GM18499 (cell line): ENCODE results near the gene PLEKHG4B.

Experiments
- ATAC-seq: cut with Tn5 transposase; IDR thresholded peaks from one replicate; pipeline ENCODE4 v1.9.1; 2021; ENCODE audit warnings: moderate number of reproducible peaks; ENCODE audit not compliant: insufficient read depth, unreplicated experiment

Gene PLEKHG4B

DNA sequence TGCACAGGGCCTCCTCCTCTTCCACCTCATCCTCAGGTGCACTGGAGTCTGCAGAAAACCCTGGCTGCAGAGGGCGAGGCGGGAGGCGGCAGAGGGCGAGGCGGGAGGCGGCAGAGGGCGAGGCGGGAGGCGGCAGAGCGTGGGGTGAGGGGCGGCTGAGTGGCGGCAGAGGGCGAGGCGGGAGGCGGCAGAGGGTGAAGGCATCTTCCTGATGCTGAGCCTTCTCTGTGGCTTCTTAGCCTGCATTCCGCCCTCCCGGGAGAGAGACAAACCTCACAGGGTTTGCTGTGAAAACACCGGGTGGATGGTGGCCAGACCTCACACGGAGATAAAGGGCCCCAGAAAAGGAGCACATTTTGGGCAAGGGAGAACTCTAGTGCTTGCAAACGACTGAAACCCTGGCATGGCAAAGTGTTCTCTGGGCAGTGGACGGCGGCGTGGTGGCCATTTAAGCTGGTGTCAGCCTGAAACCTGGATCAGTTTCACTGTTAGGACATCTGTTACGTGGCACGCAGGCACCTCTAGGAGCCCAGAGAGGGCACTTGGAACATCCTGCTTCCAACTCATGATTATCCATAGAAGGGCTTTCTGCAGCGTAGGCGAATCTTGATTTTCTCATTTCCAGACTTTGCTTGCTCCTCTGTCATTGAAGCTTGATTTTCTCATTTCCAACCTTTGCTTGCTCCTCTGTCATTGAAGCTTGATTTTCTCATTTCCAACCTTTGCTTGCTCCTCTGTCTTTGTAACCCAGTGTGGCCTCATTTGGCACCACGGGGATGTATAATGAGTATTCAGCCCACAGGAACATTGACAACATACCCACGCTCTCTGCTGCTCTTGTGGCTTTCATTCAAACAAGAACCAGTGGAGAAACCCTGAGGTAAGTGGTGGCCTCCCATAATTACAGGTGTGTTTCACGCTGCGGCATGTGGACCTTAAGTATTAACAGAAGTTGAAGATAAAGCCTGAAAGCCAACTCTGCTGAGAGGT lies 16.3 kb upstream of the PLEKHG4B start:
- ATAC-seq, result no peak

DNA sequence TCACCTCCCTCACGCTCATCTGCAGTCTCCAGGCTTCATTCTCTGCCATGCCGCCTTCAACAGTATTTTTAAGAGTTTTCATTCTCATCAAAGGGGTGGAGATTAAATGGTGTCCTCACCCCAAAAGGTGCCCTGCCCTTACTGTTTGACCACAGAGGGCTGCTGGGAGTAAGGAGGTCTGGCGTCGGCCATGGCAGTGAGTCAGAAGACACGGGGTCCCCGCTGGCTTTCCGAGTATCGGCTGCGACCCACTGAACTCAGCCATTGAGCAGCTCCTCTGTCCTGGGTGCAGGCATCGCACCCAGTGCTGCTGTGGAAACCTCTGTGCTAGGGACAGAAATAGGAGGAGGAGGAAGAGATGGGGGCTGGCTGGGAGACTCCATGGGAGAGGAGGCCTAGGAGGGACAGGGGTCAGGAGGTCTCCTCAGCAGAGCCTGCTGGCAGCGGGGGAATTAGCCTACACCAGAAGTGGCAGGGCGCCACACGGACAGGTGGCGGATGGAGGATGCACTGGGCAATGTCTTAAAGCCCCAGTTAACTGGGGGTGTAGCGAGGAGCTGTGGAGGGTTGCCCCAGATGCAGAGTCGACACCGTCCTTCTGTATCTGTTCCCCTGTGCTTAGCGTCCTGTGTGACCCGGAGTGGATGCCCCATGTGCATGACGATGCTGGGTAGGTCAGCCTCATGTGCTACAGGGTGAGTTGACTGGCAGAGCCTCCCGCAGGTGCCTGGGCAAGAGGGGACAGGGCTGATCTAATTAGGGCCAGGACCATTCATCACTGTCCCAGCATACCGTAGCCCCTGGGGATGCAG lies 15.4 kb upstream of the PLEKHG4B start:
- ATAC-seq, result no peak

DNA sequence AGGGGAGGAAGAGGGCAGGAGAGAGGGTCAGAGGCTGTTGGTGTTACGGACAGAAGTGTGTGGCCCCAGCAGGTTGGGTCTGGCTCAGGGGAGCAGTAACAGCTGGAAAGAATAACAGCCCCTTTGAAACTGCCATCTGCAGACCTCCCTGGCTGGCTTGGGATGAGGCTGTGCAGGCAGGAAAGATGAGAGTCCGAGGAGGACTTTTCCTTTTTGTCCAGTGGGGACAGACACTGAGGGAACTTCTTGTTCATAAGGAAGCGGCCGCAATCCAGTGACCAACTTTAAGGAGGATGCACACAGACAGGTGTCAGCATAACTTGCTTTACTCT lies 14.8 kb upstream of the PLEKHG4B start:
- no peak for ATAC-seq

DNA sequence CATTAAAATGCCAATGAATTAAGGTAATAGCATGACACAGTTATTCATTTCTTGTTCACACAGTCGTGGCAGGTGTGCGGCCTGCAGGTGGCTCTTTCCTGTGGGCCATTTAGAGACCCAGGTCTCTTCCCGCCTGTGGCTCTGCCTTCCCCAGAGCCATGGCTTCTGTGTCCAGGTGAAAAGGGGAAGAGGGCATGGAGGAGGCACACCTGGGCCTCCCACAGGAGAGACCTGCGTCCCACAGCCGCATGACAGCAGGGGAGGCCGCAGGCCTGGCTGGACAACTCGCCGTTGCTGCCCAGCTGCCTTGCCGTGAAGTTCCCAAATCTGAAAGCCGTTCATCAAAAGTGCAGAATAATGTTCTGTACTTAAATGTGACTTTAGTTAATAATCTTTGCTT lies 14.4 kb upstream of the PLEKHG4B start:
- no peak for ATAC-seq

DNA sequence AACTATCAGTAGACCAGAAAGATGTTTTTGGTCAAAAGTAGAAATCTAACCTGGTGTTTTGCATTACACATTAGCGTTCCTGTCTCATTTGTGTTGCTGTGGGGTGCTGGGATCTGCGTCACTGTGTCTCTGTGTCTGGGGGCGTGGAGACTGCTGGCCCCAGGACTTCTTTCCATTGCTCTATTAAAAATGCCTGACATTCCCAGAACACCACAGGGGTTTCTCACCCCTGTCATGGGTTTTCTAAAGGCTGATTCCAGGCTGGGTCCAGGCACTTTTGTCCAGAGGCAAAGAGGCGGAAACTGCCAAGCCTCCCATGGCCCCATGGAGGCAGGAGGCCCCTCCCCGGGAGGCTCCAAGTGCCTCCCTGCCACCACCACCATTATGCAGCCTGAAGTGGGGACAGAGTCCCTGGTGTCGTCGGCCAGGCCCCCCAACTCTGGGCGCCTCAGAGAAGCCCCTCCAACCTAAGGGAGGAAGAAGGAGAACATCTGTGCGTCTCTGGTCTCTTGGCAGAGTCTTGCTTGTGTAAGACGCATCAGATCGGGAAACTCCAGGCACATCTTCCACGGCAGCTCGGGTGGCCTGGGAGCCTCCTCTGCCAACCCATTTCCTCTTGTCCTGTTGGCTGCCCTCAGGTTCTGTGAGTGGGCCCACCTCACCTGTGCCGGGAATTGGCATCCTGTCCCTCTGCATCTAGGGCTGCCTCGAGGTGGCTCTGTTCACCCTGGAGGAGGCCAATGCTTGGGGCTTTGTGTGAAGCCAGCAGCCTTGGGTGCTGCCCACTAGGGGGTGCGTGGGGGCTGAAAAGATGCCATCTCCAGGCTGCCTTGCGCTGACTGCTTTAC lies 13.8 kb upstream of the PLEKHG4B start:
- no peak for ATAC-seq

DNA sequence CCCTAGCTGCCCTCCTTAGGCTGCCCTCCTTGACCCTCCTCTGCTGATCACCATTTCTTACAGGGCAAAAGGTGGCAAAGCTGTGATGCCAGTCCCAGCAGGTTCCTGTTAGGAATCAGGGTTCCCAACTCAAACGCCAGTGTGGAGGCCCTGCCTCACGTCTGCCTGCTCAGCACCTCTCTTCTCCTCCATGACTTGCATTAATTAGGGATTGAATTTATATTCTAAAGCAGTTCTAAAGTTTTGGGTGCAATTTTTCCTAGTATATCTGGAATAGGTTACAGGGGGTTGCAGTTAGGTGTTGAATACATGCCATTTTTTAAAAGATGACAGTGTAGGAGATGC lies 13.2 kb upstream of the PLEKHG4B start:
- no peak for ATAC-seq

DNA sequence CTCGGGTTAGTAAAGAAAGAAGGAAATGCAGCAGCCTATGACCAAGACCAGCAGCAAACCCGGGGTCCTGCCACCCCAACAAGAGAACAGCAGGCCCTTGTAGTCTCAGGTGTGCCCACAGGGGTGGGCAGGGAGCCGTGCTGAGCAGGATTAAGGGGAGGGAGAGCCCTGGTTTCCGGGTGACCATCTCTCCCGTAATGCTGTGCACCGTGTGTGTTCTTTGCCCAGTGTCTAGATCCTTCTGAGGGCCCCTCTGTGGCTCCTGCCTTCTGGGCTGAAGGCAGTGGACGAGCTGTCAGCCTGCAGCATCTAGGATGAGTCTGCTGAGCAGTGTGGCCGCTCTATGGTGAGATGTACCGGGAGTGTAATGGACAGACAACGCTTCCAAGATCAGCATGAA lies 12.7 kb upstream of the PLEKHG4B start:
- ATAC-seq, result no peak

DNA sequence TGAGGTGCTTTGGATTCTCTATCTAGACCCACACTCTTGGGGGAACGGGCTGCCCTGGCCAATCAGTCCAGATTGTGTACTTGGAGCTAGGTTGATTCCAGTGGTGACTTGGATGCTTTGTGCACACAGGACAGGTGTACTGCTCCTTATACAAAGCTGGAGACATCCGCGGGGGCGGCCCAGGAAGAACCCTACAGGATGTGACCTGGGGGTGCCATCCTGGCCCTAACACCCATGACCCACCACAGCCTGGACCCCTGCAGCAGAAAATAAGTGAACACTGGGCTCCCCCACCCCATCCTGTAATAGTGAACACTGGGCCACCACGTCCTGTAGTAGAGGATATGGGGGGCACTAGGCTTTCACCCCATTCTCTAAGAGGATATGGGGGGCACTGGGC lies 12.1 kb upstream of the PLEKHG4B start:
- no peak for ATAC-seq

DNA sequence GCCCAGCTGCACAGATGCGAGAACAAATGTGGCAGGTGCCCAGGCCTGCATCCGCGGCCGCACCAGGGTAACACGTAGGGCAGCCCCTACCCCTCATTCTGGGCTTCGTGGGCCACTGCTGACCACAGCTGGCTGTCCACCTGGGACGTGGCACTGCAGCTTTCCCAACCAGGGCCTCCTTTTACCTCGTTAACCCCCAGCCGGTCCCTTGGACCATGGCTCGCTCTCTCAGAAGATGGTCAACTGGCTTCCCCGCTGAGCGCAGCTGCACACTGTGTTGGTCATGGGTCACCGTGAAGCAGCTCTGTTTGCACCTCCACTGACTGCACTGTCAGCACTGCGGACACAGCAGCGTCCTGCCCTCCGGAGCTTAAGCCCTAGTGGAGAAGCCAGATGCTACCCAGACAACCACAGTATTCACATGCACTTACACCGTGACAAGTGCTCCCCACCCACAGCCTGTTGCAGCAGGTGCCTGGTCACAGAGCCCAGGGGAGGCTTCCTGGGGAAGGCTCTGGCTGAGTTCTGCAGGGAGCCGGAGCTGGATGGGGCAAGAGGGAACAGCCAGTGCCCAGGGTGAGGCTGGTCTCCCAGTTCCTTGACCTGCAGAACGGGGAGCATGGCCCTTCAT lies 10.5 kb upstream of the PLEKHG4B start:
- ATAC-seq, result no peak

DNA sequence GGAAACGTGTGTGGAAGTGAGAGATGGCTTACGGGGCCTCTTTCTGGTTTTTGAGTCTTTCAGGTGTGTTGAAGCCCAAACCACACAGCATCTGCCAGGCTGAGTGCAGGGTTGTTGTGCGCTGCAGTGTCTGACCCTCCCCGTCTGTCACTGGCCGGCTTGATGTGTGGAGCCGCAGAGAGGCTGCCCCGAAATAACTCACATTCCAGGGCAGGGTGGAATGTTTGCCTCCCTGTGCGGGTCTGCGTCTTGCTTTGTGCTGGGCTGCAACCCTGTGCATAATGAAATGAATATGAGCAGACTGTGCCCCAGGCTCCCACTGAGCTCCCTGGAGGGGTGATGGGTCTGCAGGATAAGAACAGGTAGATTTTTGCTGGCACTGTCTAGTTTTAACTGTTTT lies 9.9 kb upstream of the PLEKHG4B start:
- no peak for ATAC-seq

DNA sequence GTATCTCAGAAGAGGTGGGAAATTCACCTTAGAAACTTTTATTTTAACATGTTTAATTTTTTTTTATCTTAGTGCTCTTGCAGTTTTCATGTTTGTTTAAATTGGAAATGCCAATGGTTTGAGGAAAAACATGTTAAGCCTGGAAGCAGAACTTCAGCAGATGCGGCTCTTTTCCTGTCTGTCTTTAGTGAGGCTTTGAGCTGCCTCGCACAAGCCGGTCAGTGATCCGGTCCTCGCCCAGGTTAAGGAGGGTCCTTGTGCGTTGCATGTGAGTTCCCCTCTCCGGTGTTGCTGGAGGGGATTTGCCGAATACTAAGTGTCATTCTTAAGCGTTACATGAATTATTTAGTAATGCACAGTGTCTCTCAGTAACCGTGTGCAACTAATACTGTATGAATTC lies 9.4 kb upstream of the PLEKHG4B start:
- ATAC-seq, result no peak

DNA sequence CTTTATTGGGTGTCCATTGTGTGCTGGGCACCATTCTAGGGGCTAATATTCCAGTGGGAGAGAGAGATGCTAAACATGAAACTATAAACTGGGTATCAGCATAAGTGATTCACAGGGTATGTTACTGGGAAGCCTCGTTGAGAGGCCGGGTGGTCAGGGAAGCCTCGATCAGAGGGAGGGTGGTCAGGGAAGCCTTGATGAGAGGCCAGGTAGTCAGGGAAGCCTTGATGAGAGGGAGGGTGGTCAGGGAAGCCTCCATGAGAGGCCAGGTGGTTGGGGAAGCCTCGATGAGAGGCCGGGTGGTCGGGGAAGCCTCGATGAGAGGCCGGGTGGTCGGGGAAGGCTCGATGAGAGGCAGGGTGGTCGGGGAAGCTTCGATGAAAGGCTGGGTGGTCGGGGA lies 8.9 kb upstream of the PLEKHG4B start:
- no peak for ATAC-seq

DNA sequence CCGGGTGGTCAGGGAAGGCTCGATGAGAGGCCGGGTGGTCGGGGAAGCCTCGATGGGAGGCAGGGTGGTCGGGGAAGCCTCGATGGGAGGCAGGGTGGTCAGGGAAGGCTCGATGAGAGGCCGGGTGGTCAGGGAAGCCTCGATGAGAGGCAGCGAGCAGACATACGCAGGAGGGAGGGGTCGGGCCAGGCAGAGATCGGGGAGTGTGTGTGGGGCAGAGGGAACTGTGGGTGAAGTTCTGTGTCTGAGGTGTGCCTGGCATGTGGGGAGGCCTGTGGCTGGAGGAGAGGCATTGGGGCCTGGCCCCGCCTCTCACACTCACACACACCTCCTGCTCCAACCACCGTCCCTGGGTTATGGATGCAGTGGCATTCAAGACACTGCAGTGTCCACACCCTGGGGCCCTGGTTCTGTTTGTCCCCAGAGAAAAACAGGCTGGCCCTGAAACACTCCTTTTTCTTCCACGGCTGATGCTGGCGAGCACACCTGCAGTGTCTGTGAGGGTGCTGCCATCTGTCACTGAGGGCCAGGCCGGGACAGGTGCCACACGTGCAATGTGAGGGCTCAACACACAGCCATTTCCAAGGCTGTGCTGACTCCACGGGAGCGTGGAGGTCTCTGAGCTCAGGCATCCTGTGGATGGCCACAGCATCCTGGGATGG lies 6.5 kb upstream of the PLEKHG4B start:
- no peak for ATAC-seq

DNA sequence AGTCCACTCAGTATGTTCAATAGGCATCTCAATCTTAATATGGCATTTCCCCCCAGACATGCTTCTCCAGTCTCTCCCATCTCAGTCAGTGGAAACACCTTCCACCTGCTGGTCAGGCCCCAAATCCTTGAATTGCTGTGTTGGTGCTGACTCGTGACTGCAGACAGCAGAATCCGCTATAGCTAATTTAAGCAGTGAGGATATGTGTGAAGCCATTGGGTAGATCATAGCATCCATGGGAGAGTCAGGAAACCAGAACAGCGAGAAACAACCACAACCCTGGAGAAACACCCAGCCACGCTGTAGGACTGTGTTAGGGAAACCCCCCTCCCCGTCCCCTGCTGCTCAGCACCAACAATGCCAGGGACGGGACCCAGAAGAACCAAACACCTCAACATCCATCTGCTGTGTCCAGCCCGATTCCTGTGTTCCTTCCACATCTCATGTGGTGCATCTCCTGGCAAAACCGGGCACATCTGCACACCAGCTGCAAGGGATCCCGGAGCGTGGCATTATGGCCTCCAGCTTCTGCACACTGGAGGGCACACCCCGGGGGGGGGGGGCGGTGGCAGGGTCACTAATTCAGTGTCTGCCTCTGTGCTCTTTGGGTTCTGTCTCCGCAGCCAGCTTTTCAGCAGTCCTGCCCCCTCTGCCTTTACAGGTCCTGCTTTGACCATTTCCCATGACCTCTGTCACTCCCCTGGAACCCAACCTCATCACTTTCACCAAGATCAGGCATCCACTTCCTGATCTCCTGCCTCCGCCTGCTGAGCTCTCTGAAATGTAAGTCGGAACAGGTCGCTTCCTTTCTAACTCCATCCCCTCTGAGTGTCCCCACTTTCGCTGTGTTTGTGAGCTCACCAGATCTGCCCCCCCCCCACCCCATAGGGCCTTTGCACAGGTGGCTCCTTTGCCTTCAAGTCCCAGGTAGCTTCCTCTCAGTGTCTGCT lies 2.4 kb upstream of the PLEKHG4B start:
- ATAC-seq, result no peak

DNA sequence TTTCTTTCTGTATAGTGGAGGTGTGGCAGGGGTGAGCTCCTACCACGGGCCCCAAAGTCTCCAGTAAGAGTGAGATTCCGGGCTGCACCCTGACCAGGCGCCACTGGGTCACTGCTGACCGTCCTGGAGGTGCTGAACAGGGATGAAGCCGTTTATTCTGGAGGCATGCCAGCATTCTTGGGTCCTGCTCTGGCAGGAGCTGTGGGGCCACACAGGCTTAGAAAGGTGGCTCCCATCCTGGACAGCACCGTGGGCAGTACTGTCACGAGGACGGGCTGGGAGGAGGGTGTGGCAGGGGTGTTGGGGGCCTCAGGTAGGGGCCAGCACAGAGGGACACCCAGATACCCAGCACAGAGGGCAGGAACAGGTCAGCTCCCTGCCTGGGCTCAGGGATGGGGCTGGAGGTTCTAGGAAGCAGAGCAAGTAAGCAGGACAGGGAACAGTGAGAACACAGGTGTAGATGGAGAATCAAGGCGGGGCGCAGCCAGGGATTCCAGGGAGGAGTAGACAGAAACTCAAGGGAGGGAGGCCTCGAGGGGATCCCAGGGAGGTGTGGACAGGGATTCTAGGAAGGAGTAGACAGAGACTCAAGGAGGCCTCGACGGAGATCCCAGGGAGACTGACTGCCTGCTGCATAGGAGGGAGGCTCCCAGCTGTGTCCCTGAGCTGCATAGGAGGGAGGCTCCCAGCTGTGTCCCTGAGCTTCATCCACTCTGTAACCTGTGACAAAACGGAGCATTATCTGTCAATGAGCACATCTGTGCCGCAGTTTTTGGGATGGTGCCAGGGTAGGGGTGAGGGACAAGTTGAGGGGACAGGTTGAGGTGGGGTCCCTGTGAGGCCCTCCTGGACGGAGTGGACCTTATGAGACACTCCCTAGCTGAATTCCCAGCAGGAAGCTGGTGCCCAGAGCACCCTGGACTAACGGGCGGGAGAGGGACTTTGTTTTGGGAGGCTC lies 1.1 kb upstream of the PLEKHG4B start:
- no peak for ATAC-seq

DNA sequence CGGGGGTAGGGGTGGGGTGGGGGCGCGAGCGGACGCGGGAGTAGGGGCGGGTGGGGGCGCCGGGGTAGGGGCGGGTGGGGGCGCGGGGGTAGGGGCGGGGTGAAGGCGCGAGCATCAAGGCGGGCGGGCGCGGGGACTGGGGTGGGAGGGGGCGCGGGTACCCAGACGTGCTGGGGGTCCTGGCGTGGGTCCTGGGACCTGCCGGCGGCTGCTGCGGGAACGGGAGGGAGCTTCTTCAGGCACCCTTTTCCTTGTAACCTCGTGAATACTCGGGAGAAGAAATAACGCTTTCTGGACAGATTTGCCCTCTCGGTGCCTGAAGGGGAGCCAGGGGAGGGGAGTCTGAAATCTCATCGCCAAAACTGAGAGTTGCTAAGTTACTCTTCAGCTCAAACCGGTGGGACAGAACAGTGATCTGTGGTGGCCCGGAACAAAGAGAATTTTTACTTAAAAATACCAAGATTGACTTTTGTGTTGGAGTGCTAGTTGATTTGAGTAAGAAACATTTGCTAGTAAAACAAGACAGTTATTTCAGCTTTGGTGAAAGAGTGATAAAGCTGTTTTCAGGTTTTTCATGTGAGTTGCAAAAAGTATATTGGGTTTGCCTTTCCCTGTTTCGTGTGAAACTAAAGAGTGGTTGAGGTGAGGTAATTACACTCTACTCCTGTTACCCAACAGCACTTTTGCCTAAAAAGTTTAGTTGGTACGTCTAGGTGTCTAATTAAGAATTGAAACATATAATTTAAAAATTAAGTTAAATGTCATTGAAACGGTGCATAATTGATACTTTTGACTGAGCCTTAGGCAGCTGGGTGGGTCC lies 643 bp downstream of the PLEKHG4B start:
- ATAC-seq, result no peak
